Activated T-cell treated with anti-CD3 and anti-CD28 coated beads, Interleukin-2, amount 50 U/mL, for 24 hours (primary cell): ENCODE data around the gene SERPINB8.
"Not testable (repeated sequence)": the region's sequence is repeated elsewhere in the genome, so short reads cannot be mapped to it uniquely, and the experiment has no call there.

Experiments used
- DNase-seq: peaks from one replicate; pipeline ENCODE4 v3.0.0-alpha.2; 2020
- H3K27ac Mint-ChIP-seq: 2 replicates; pipeline ENCODE4 v1.8.0; 2020; ENCODE audit warnings: mild to moderate bottlenecking, mixed read lengths
- H3K27me3 Mint-ChIP-seq: 2 replicates; pipeline ENCODE4 v1.8.0; 2020; ENCODE audit warnings: mixed read lengths
- H3K36me3 Mint-ChIP-seq: 2 replicates; pipeline ENCODE4 v1.8.0; 2020; ENCODE audit warnings: low read depth, mixed read lengths
- H3K4me1 Mint-ChIP-seq: 2 replicates; pipeline ENCODE4 v1.8.0; 2020; ENCODE audit warnings: low read depth, mixed read lengths
- H3K4me3 Mint-ChIP-seq: 2 replicates; pipeline ENCODE4 v1.8.0; 2020; ENCODE audit warnings: mild to moderate bottlenecking, moderate library complexity, mixed read lengths
- H3K9me3 Mint-ChIP-seq: 2 replicates; pipeline ENCODE4 v1.8.0; 2020; ENCODE audit warnings: mixed read lengths

The SERPINB8 gene, protein sequence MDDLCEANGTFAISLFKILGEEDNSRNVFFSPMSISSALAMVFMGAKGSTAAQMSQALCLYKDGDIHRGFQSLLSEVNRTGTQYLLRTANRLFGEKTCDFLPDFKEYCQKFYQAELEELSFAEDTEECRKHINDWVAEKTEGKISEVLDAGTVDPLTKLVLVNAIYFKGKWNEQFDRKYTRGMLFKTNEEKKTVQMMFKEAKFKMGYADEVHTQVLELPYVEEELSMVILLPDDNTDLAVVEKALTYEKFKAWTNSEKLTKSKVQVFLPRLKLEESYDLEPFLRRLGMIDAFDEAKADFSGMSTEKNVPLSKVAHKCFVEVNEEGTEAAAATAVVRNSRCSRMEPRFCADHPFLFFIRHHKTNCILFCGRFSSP

GRCh38 chr18:63969942-63970808, at the start of gene SERPINB8:
SERPINB8 (plus strand) TSS chr18:63970081; CDS start chr18:63978309, 8,228 bp downstream.
- peak; percentile 84 for DNase-seq
- H3K4me3 Mint-ChIP-seq = peak within 1 kb of the TSS; percentile 86
- no peaks in the 10 kb centered on the region for H3K9me3 Mint-ChIP-seq
- H3K27me3 Mint-ChIP-seq = no peaks in the 10 kb centered on the region
- peak within 1 kb of the TSS; percentile 96 for H3K27ac Mint-ChIP-seq
- H3K36me3 Mint-ChIP-seq = peaks cover 8% of the 10 kb centered on the region
- peaks cover 39% of the 10 kb centered on the region for H3K4me1 Mint-ChIP-seq

- no peak overlapping the region for H3K27ac Mint-ChIP-seq
- no peaks in the 10 kb centered on the region for H3K36me3 Mint-ChIP-seq
- no peaks in the 10 kb centered on the region for H3K9me3 Mint-ChIP-seq
- peaks cover 57% of the 10 kb centered on the region for H3K27me3 Mint-ChIP-seq
- no peak for DNase-seq
- no peak overlapping the region for H3K4me3 Mint-ChIP-seq
- no peaks in the 10 kb centered on the region for H3K4me1 Mint-ChIP-seq
Observed at GRCh38 chr18:63922049-63922448, 47.8 kb upstream of the SERPINB8 start.

- H3K9me3 Mint-ChIP-seq = no peaks in the 10 kb centered on the region
- H3K27me3 Mint-ChIP-seq = peaks cover 44% of the 10 kb centered on the region
- DNase-seq = no peak
- H3K4me1 Mint-ChIP-seq = no peaks in the 10 kb centered on the region
- no peaks in the 10 kb centered on the region for H3K36me3 Mint-ChIP-seq
- H3K27ac Mint-ChIP-seq = no peak overlapping the region
- no peak overlapping the region for H3K4me3 Mint-ChIP-seq
Observed at GRCh38 chr18:63924551-63924950, 45.3 kb upstream of the SERPINB8 start.

- H3K36me3 Mint-ChIP-seq = no peaks in the 10 kb centered on the region
- H3K4me3 Mint-ChIP-seq = no peak overlapping the region
- H3K27me3 Mint-ChIP-seq = peaks cover 41% of the 10 kb centered on the region
- H3K9me3 Mint-ChIP-seq = no peaks in the 10 kb centered on the region
- H3K27ac Mint-ChIP-seq = no peak overlapping the region
- DNase-seq = no peak
- H3K4me1 Mint-ChIP-seq = no peaks in the 10 kb centered on the region
Observed at GRCh38 chr18:63928331-63928730, 41.5 kb upstream of the SERPINB8 start.

DNA sequence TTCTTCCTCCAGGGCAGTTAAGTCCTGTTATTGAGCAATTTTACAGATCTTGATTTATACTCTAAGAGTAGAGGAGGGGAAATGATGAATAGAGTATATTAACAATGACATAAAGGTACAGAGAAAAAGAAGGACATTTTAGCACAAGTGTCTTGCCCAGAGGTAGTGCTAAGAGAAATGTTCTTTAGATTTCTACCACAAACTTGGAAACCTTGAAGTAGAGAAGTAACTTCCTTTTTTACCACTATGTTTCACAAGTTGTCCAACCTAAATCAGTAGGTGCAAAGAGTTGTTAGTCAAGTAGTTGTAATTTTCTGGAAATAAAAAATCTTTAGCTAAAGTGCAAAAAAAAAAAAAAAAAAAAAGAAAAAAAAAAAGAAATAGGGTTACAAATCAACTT, 40.5 kb upstream of the SERPINB8 start:
- not testable (repeated sequence) for H3K9me3 Mint-ChIP-seq, H3K36me3 Mint-ChIP-seq, H3K4me1 Mint-ChIP-seq, H3K27ac Mint-ChIP-seq, DNase-seq, H3K4me3 Mint-ChIP-seq
- H3K27me3 Mint-ChIP-seq = peaks cover 40% of the 10 kb centered on the region

DNA sequence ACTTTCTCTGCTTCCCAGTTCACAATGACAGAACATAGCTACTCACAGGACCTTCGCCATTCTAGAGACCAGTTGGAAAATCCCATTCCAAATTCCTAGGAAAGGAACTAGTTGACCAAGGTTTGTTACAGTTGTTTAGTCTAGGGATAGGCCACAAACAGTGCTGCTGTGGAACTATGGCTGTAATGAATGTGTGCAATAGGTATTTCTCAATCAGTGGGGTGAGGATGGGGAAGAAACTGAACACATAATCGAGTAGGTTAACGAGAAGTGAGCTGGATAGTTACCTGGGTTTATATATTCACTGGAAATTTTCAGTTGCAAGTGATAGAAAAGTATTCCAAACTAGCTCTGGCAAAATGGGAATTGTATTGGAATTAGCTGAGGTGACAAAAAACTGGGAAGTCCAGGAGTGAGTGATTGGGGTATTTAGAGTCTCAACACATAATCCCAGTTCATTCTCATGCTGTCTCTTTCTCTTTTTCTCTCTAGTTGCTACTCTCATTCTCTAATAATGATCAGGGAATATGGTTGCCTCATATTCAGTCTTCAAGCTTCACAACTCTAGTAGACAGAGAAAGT, 39.0 kb upstream of the SERPINB8 start:
- Mint-ChIP-seq H3K9me3 (no peaks in the 10 kb centered on the region), H3K4me3 (no peak overlapping the region), H3K27me3 (peaks cover 47% of the 10 kb centered on the region), H3K4me1 (no peaks in the 10 kb centered on the region), H3K27ac (no peak overlapping the region), H3K36me3 (no peaks in the 10 kb centered on the region)
- DNase-seq = no peak

DNA sequence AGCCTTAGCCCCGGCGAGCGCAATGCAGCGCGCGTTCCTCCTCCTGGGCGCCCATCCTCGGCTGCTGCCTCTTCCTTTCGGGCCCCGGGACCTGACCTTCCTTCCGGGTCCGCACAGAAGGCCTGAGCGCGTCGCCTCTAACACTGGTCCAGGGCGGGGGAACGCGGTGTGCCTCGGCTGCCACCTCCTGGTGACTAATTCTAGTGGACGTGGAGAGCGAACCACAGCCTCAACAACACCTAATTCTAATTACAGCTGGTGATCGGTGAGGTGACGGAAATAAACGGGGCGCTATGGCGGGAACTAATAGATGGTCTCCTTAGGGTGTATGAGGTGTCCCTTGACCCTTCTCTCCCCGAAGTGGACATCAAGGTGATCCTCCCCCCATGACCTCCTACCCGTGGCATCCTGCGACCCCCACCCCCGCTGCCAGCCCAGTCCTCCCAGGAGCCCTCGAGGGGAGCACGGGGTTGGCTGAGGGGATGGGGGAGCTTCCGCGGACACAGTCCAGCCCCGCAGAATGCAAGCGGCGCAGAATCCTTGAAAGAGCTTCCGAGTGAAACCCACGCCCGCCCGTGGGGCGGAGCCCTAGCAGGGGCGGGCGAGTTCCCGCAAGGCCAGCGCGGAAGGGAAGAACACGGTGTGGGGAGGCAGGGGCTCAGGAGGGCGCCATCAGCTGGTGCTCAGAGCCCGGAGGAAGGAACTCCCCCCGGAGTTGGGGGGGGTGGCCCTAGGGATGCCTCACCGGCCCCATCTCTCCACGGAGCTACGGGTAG, 33.5 kb upstream of the SERPINB8 start:
- Mint-ChIP-seq H3K27me3 (peaks cover 38% of the 10 kb centered on the region), H3K4me1 (peaks cover 5% of the 10 kb centered on the region), H3K9me3 (no peaks in the 10 kb centered on the region), H3K27ac (no peak overlapping the region), H3K4me3 (peak overlapping the region; percentile 50), H3K36me3 (no peaks in the 10 kb centered on the region)
- DNase-seq = peak; percentile 55

GRCh38 chr18:63936932-63937393, 32.9 kb upstream of the SERPINB8 start:
- Mint-ChIP-seq H3K27ac (no peak overlapping the region), H3K4me1 (peaks cover 5% of the 10 kb centered on the region), H3K27me3 (peaks cover 44% of the 10 kb centered on the region), H3K36me3 (no peaks in the 10 kb centered on the region), H3K9me3 (no peaks in the 10 kb centered on the region), H3K4me3 (no peak overlapping the region)
- DNase-seq = no peak

DNA sequence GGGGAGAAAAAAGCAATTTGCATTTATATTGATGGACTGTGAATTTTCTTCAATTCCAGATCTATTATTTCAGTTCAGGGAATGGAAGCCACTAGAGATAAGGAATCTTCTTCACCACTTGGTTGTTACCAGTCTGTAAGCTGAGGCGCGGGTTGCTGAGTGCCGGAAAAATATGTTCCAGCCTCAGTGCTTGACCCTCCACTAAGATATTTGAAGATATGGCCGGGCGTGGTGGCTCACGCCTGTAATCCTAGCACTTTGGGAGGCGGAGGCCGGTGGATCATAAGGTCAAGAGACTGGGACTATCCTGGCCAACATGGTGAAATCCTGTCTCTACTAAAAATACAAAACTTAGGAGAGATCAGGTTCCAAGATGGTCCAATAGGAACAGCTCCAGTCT, 29.9 kb upstream of the SERPINB8 start:
- no peaks in the 10 kb centered on the region for H3K9me3 Mint-ChIP-seq
- no peak overlapping the region for H3K4me3 Mint-ChIP-seq
- no peak overlapping the region for H3K27ac Mint-ChIP-seq
- no peaks in the 10 kb centered on the region for H3K36me3 Mint-ChIP-seq
- peaks cover 5% of the 10 kb centered on the region for H3K4me1 Mint-ChIP-seq
- peaks cover 52% of the 10 kb centered on the region for H3K27me3 Mint-ChIP-seq
- no peak for DNase-seq

- H3K27me3 Mint-ChIP-seq = peaks cover 53% of the 10 kb centered on the region
- DNase-seq, H3K9me3 Mint-ChIP-seq, H3K36me3 Mint-ChIP-seq, H3K27ac Mint-ChIP-seq, H3K4me1 Mint-ChIP-seq, H3K4me3 Mint-ChIP-seq: not testable (repeated sequence)
Observed at GRCh38 chr18:63940543-63941050, 29.3 kb upstream of the SERPINB8 start.

- Mint-ChIP-seq H3K9me3 (peaks cover 5% of the 10 kb centered on the region), H3K27ac (peak overlapping the region; percentile 31), H3K27me3 (peaks cover 57% of the 10 kb centered on the region), H3K36me3 (peaks cover 4% of the 10 kb centered on the region), H3K4me3 (no peak overlapping the region), H3K4me1 (peaks cover 40% of the 10 kb centered on the region)
- DNase-seq = no peak
Observed at GRCh38 chr18:63947051-63947790, 22.7 kb upstream of the SERPINB8 start.

GRCh38 chr18:63949068-63949737, 20.7 kb upstream of the SERPINB8 start, which contains the start of gene HMSD:
HMSD (plus strand) TSS chr18:63949301; CDS start chr18:63953456, 4,155 bp downstream.
- Mint-ChIP-seq H3K4me3 (peak within 1 kb of the TSS; percentile 81), H3K4me1 (peaks cover 46% of the 10 kb centered on the region), H3K27ac (peak within 1 kb of the TSS; percentile 92), H3K36me3 (peaks cover 4% of the 10 kb centered on the region), H3K27me3 (peaks cover 44% of the 10 kb centered on the region), H3K9me3 (peaks cover 5% of the 10 kb centered on the region)
- DNase-seq = peak; percentile 71

GRCh38 chr18:63951302-63951705, 18.6 kb upstream of the SERPINB8 start:
- peak overlapping the region; percentile 83 for H3K27ac Mint-ChIP-seq
- peaks cover 5% of the 10 kb centered on the region for H3K9me3 Mint-ChIP-seq
- peaks cover 41% of the 10 kb centered on the region for H3K27me3 Mint-ChIP-seq
- H3K4me3 Mint-ChIP-seq = peak overlapping the region; percentile 45
- no peak for DNase-seq
- peaks cover 4% of the 10 kb centered on the region for H3K36me3 Mint-ChIP-seq
- peaks cover 46% of the 10 kb centered on the region for H3K4me1 Mint-ChIP-seq
